ENCODE measurements around the gene RPUSD1.

DNA sequence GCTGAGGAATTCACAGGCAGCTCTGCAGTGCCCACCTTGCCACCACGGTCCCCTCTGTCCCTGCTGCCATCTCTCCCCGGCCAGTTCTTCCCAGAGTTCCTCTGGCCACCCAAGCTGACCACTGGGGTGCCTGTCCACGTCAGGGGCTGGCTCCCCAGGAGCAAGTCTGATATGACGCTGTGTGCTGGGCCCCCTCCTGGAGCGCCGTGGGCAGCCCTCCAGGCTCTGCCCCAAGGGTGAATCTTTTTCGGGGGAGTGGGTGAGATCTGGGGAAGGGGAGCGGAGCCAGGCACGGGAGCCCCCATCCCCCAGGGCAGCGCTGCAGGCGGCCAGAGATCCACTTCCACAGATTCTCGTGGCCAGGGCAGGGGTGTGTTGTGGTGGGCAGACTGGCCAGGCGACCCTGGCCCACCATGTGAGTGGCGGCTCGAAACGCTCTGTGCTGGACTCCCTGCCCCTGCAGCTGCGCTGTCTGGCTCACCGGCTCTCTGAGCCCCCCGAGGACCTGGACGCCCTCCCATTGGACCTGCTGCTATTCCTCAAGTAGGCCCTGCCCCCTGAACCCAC, 23.9 kb downstream of the RPUSD1 start:
- TF ChIP-seq, protein P1, sequence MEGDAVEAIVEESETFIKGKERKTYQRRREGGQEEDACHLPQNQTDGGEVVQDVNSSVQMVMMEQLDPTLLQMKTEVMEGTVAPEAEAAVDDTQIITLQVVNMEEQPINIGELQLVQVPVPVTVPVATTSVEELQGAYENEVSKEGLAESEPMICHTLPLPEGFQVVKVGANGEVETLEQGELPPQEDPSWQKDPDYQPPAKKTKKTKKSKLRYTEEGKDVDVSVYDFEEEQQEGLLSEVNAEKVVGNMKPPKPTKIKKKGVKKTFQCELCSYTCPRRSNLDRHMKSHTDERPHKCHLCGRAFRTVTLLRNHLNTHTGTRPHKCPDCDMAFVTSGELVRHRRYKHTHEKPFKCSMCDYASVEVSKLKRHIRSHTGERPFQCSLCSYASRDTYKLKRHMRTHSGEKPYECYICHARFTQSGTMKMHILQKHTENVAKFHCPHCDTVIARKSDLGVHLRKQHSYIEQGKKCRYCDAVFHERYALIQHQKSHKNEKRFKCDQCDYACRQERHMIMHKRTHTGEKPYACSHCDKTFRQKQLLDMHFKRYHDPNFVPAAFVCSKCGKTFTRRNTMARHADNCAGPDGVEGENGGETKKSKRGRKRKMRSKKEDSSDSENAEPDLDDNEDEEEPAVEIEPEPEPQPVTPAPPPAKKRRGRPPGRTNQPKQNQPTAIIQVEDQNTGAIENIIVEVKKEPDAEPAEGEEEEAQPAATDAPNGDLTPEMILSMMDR (IDR thresholded peaks at IDR 0.05) = no peak
- TF ChIP-seq ZNF317 (CRISPR knock-in tag; IDR thresholded peaks at IDR 0.05; ENCODE audit: borderline replicate concordance, low read depth) (no peak), NR3C1 (CRISPR knock-in tag; conservative IDR thresholded peaks at IDR 0.05; ENCODE audit: low read depth) (no peak), IRF2 (CRISPR knock-in tag; IDR thresholded peaks at IDR 0.05; ENCODE audit: borderline replicate concordance, low read depth) (no peak)
- TF ChIP-seq, protein P2, sequence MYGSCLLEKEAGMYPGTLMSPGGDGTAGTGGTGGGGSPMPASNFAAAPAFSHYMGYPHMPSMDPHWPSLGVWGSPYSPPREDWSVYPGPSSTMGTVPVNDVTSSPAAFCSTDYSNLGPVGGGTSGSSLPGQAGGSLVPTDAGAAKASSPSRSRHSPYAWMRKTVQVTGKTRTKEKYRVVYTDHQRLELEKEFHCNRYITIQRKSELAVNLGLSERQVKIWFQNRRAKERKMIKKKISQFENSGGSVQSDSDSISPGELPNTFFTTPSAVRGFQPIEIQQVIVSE (CRISPR knock-in tag; IDR thresholded peaks at IDR 0.05; ENCODE audit: borderline replicate concordance) = no peak
